A673 (cell line): Measurements from ENCODE around the gene CCDC92. TPM values are rescaled to one million over a fixed set of nuclear protein-coding genes. Genes with fewer than 3 reads are reported as not detected.

Experiments
- BruUV-seq: library from RNA; stranded (reverse); fragments of 400-500 nt; replicated peaks from 2 replicates; lab custom pipeline; 2021; lab: Mats Ljungman, UMichigan
- CTCF ChIA-PET: fragments of 300-600 bp; sonication (Branson Sonifier 250); formaldehyde crosslinking; loops from one replicate; lab custom pipeline; 2022; ENCODE audit warnings: antibody characterized with exemption; lab: Charles Lee
- POLR2A ChIA-PET: fragments of 300-600 bp; sonication (Branson Sonifier 250); formaldehyde crosslinking; loops from one replicate; lab custom pipeline; 2022; ENCODE audit warnings: antibody characterized with exemption; ENCODE audit not compliant: low non-redundant PET; lab: Charles Lee
- DNase-seq: peaks from one replicate; pipeline ENCODE4 v3.0.0-alpha.2; 2015; ENCODE audit warnings: low spot score
- H3K27ac ChIP-seq: fragments of 200-600 bp; sonication (generic); 2 replicates; pipeline ENCODE4 v1.5.1; 2016; ENCODE audit warnings: mixed run types, low read depth, mild to moderate bottlenecking, mixed read lengths, antibody characterized with exemption, low read length; ENCODE audit not compliant: poor library complexity, severe bottlenecking
- H3K27me3 ChIP-seq: fragments of 200-600 bp; sonication (generic); replicated peaks from 2 replicates; pipeline ENCODE4 v1.6.1; 2017; ENCODE audit warnings: mixed run types, low read depth, mild to moderate bottlenecking, mixed read lengths, antibody characterized with exemption, low read length; ENCODE audit not compliant: insufficient read depth, poor library complexity
- H3K36me3 ChIP-seq: fragments of 200-600 bp; sonication (generic); 2 replicates; pipeline ENCODE4 v1.6.1; 2016; ENCODE audit warnings: mixed run types, mild to moderate bottlenecking, mixed read lengths, antibody characterized with exemption, low read length; ENCODE audit not compliant: insufficient read depth, poor library complexity, severe bottlenecking
- H3K4me1 ChIP-seq: fragments of 200-600 bp; sonication (generic); 2 replicates; pipeline ENCODE4 v1.6.1; 2017; ENCODE audit warnings: mixed run types, mild to moderate bottlenecking, mixed read lengths, antibody characterized with exemption, low read length; ENCODE audit not compliant: insufficient read depth, poor library complexity, severe bottlenecking
- H3K4me3 ChIP-seq: fragments of 200-600 bp; sonication (generic); 2 replicates; pipeline ENCODE4 v1.5.1; 2016; ENCODE audit warnings: low read depth, mixed run types, mild to moderate bottlenecking, mixed read lengths, low read length; ENCODE audit not compliant: poor library complexity, severe bottlenecking
- H3K9me3 ChIP-seq: fragments of 200-600 bp; sonication (generic); 2 replicates; pipeline ENCODE4 v1.6.1; 2016; ENCODE audit warnings: mixed run types, low read depth, mild to moderate bottlenecking, mixed read lengths, antibody characterized with exemption, low read length; ENCODE audit not compliant: poor library complexity, severe bottlenecking
- CTCF ChIP-seq: fragments of 300-800, 200-600 bp; sonication (generic); conservative IDR thresholded peaks from 2 replicates; pipeline ENCODE4 v1.5.1; 2017; ENCODE audit warnings: low read depth, mild to moderate bottlenecking, antibody characterized with exemption, low read length, moderate library complexity, mixed read lengths
- EZH2 ChIP-seq: fragments of 200-600 bp; sonication (generic); IDR thresholded peaks from 2 replicates; pipeline ENCODE4 v1.6.1; 2017; ENCODE audit warnings: borderline replicate concordance, low read depth, mild to moderate bottlenecking, mixed read lengths, antibody characterized with exemption, low read length; ENCODE audit not compliant: poor library complexity, severe bottlenecking
- intact Hi-C: fragments of 100-400 bp; cut with micrococcal nuclease; formaldehyde crosslinking; loops from one replicate; pipeline ENCODE4 v1.10.0; 2022; ENCODE audit not compliant: unreplicated experiment
- total RNA-seq: library from RNA; stranded (reverse); gene quantifications from 2 replicates; pipeline ENCODE4 v1.2.3, GENCODE V29; 2021

Gene CCDC92
- total RNA-seq, 1 experiment from 2014 or later = 28.7 TPM

GRCh38 chr12:123963821-123964220 is 8.8 kb downstream of the CCDC92 start:
- DNase-seq = no peak
- TF ChIP-seq EZH2 (no peak), CTCF (no peak)
- POLR2A ChIA-PET = no interaction called here
- no peaks in the 10 kb centered on the region for H3K9me3 ChIP-seq
- intact Hi-C loops = no loop called here
- no peak overlapping the region for H3K27ac ChIP-seq
- H3K27me3 ChIP-seq = no peaks in the 10 kb centered on the region
- BruUV-seq = no TSS peak
- CTCF ChIA-PET = no interaction called here
- no peak overlapping the region for H3K4me3 ChIP-seq
- H3K36me3 ChIP-seq = no peaks in the 10 kb centered on the region
- no peaks in the 10 kb centered on the region for H3K4me1 ChIP-seq

- H3K4me3 ChIP-seq = no peak overlapping the region
- no peak for DNase-seq
- no peaks in the 10 kb centered on the region for H3K9me3 ChIP-seq
- BruUV-seq = no TSS peak
- intact Hi-C loops = no loop called here
- no peak overlapping the region for H3K27ac ChIP-seq
- H3K27me3 ChIP-seq = no peaks in the 10 kb centered on the region
- no peaks in the 10 kb centered on the region for H3K36me3 ChIP-seq
- TF ChIP-seq CTCF (no peak), EZH2 (no peak)
- H3K4me1 ChIP-seq = no peaks in the 10 kb centered on the region
- ChIA-PET POLR2A (no interaction called here), CTCF (no interaction called here)
These were observed 10.1 kb downstream of the CCDC92 start for GRCh38 chr12:123962513-123962912.

GRCh38 chr12:123961585-123962345 is 10.9 kb downstream of the CCDC92 start:
- H3K36me3 ChIP-seq = no peaks in the 10 kb centered on the region
- H3K4me1 ChIP-seq = no peaks in the 10 kb centered on the region
- POLR2A ChIA-PET = no interaction called here
- H3K27ac ChIP-seq = no peak overlapping the region
- DNase-seq = no peak
- no peaks in the 10 kb centered on the region for H3K9me3 ChIP-seq
- CTCF ChIA-PET = no interaction called here
- intact Hi-C loops = no loop called here
- H3K27me3 ChIP-seq = no peaks in the 10 kb centered on the region
- H3K4me3 ChIP-seq = no peak overlapping the region
- TF ChIP-seq CTCF (no peak), EZH2 (no peak)
- no TSS peak for BruUV-seq
